Fibroblast of lung (primary cell): Measurements from ENCODE around the gene FGF3. TPM values are rescaled to one million over a fixed set of nuclear protein-coding genes. Genes with fewer than 3 reads are reported as not detected.
A peak's percentile ranks its signal among the peaks of the same experiment; 100 is the strongest.

Experiments
- DNase-seq, 2 donors: peaks; one replicate each; pipeline versions ENCODE4 v3.0.0 to v3.0.0-alpha.2; 2010; ENCODE audit warnings: low read depth in 2 of 2
- H2AFZ ChIP-seq: 2 replicates; pipeline ENCODE4 v1.5.1; 2012; ENCODE audit warnings: low read length, control low read depth, inconsistent platforms
- H3K27ac ChIP-seq: 2 replicates; pipeline ENCODE4 v1.5.1; 2011; ENCODE audit warnings: low read length, control low read depth; ENCODE audit not compliant: insufficient read depth
- H3K27me3 ChIP-seq: 2 replicates; pipeline ENCODE4 v1.5.1; 2011; ENCODE audit warnings: mild to moderate bottlenecking, low read length; ENCODE audit not compliant: control insufficient read depth, insufficient read depth
- H3K36me3 ChIP-seq: 2 replicates; pipeline ENCODE4 v1.5.1; 2011; ENCODE audit warnings: low read length; ENCODE audit not compliant: control insufficient read depth, insufficient read depth
- H3K4me1 ChIP-seq: 2 replicates; pipeline ENCODE4 v1.5.1; 2011; ENCODE audit warnings: low read length; ENCODE audit not compliant: control insufficient read depth, insufficient read depth; ENCODE audit errors: extremely low read depth
- H3K4me2 ChIP-seq: 2 replicates; pipeline ENCODE4 v1.5.1; 2011; ENCODE audit warnings: low read length, control low read depth; ENCODE audit not compliant: insufficient read depth; ENCODE audit errors: extremely low read depth
- H3K4me3 ChIP-seq, 4 experiments: fragments of 200-600 bp in 1 of 4; sonication (generic) in 1 of 4; replicated peaks in 1 of 4; 2 replicates each; pipeline ENCODE4 v1.5.1; 2011 to 2016; ENCODE audit warnings: low read length in 4 of 4, low read depth in 3 of 4, mild to moderate bottlenecking in 3 of 4, control low read depth in 2 of 4, inconsistent platforms in 1 of 4, mixed read lengths in 1 of 4; ENCODE audit not compliant: insufficient read depth in 1 of 4; ENCODE audit errors: control extremely low read depth in 1 of 4
- H3K79me2 ChIP-seq: 2 replicates; pipeline ENCODE4 v1.5.1; 2012; ENCODE audit warnings: mild to moderate bottlenecking, low read length, inconsistent platforms; ENCODE audit not compliant: control insufficient read depth, insufficient read depth
- H3K9ac ChIP-seq: 2 replicates; pipeline ENCODE4 v1.5.1; 2011; ENCODE audit warnings: mild to moderate bottlenecking, low read length, control low read depth; ENCODE audit not compliant: insufficient read depth
- H3K9me3 ChIP-seq: 2 replicates; pipeline ENCODE4 v1.5.1; 2012; ENCODE audit warnings: low read depth, low read length; ENCODE audit not compliant: control insufficient read depth, insufficient read depth
- H4K20me1 ChIP-seq: 2 replicates; pipeline ENCODE4 v1.5.1; 2011; ENCODE audit warnings: low read length; ENCODE audit not compliant: control insufficient read depth, insufficient read depth; ENCODE audit errors: extremely low read depth
- CTCF ChIP-seq, 2 donors: IDR thresholded peaks in 1 of 2; conservative IDR thresholded peaks in 1 of 2; 1 replicate in 1 of 2; 2 replicates in 1 of 2; pipeline ENCODE4 v1.5.1; 2011 to 2012; ENCODE audit warnings: low read length in 2 of 2, control low read depth in 1 of 2, inconsistent platforms in 1 of 2, low read depth in 1 of 2, mild to moderate bottlenecking in 1 of 2
- EZH2 ChIP-seq: IDR thresholded peaks from 2 replicates; pipeline ENCODE4 v1.5.1; 2012; ENCODE audit warnings: low read length, control low read depth, mild to moderate bottlenecking; ENCODE audit errors: missing control alignments
- polyA plus RNA-seq, 2 donors: library from polyadenylated mRNA; depleted of rRNA in 1 of 2; stranded (reverse) in 1 of 2; unstranded in 1 of 2; fragments of >200 nt; gene quantifications; 2 replicates each; pipeline ENCODE4 v1.2.1, GENCODE V29; 2011 to 2012; ENCODE audit warnings: missing spikeins in 1 of 2
- total RNA-seq: library from RNA; depleted of rRNA; stranded (reverse); fragments of >200 nt; gene quantifications from 2 replicates; pipeline ENCODE4 v1.2.1, GENCODE V29; 2014

The FGF3 gene
- total and polyA plus RNA-seq, 2 donors (not counting 1 experiment from before 2014, with no cell fraction given): not detected

DNA sequence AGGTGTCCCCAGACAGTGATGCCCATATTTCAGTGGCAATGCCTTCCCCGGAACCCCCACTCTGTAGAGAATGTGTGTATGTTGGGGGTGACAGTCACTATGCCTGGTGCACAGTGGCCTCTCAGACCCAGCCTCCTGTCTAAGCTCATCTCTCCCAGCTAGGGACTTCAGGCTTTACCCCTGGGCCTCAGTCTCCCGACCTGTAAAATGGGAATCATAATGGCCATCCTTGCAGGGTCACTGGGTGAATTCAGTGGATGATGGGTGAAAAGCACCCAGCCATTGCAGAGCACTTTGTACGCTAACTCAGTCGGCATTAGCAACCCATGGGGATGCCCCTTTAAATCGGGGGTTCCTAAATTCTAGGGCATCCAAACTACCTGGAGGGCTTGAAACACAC lies 18.9 kb downstream of the FGF3 start:
- Histone ChIP-seq H3K36me3 (no peaks in the 10 kb centered on the region), H3K27me3 (no peaks in the 10 kb centered on the region), H3K9me3 (no peaks in the 10 kb centered on the region), H3K4me2 (no peak overlapping the region), H4K20me1 (no peaks in the 10 kb centered on the region), H3K79me2 (no peaks in the 10 kb centered on the region), H3K27ac (no peak overlapping the region), H3K4me1 (no peaks in the 10 kb centered on the region), H3K4me3 (no peak overlapping the region), H2AFZ (no peak overlapping the region), H3K9ac (no peak overlapping the region)
- TF ChIP-seq EZH2: no peak
- TF ChIP-seq CTCF (conservative IDR thresholded peaks at IDR 0.05 in 1 of 2, IDR thresholded peaks at IDR 0.05 in 1 of 2; ENCODE audit: low read depth in 1 of 2, low read length in 2 of 2): no peak
- DNase-seq: no peak

- H3K79me2 ChIP-seq: no peaks in the 10 kb centered on the region
- H3K9ac ChIP-seq: no peak overlapping the region
- no peaks in the 10 kb centered on the region for H3K9me3 ChIP-seq
- H3K4me2 ChIP-seq: no peak overlapping the region
- H3K4me3 ChIP-seq: no peak overlapping the region
- no peaks in the 10 kb centered on the region for H3K4me1 ChIP-seq
- H3K27ac ChIP-seq: no peak overlapping the region
- H3K36me3 ChIP-seq: no peaks in the 10 kb centered on the region
- TF ChIP-seq EZH2 (no peak), CTCF (conservative IDR thresholded peaks at IDR 0.05 in 1 of 2, IDR thresholded peaks at IDR 0.05 in 1 of 2; ENCODE audit: low read depth in 1 of 2, low read length in 2 of 2) (no peak)
- peak; percentile 20 to 22 for DNase-seq
- H4K20me1 ChIP-seq: no peaks in the 10 kb centered on the region
- no peaks in the 10 kb centered on the region for H3K27me3 ChIP-seq
- no peak overlapping the region for H2AFZ ChIP-seq
Observed at GRCh38 chr11:69799582-69799981, 19.6 kb downstream of the FGF3 start.

GRCh38 chr11:69799097-69799496 lies 20.1 kb downstream of the FGF3 start:
- TF ChIP-seq CTCF (conservative IDR thresholded peaks at IDR 0.05 in 1 of 2, IDR thresholded peaks at IDR 0.05 in 1 of 2; ENCODE audit: low read depth in 1 of 2, low read length in 2 of 2): no peak
- TF ChIP-seq EZH2: no peak
- DNase-seq: no peak
- Histone ChIP-seq H3K4me3 (no peak overlapping the region), H2AFZ (no peak overlapping the region), H3K27ac (no peak overlapping the region), H3K9ac (no peak overlapping the region), H3K9me3 (no peaks in the 10 kb centered on the region), H3K27me3 (no peaks in the 10 kb centered on the region), H3K79me2 (no peaks in the 10 kb centered on the region), H4K20me1 (no peaks in the 10 kb centered on the region), H3K4me2 (no peak overlapping the region), H3K36me3 (no peaks in the 10 kb centered on the region), H3K4me1 (no peaks in the 10 kb centered on the region)
